Panc1 (cell line): ENCODE results near the gene ART1.

Experiments used
- CTCF ChIP-seq: fragments of 450-650 bp; IDR thresholded peaks from 2 replicates; pipeline ENCODE4 v1.5.1; 2017; ENCODE audit warnings: mild to moderate bottlenecking
- POLR2AphosphoS5 ChIP-seq: IDR thresholded peaks from 2 replicates; pipeline ENCODE4 v1.6.1; 2012; ENCODE audit warnings: mild to moderate bottlenecking, low read depth, low read length, moderate library complexity

GRCh38 chr11:3627291-3627690, 17.6 kb upstream of the ART1 start:
- TF ChIP-seq CTCF (no peak), POLR2AphosphoS5 (no peak)
